Panc1 (cell line): Measurements from ENCODE around the gene GMDS. TPM values are rescaled to one million over a fixed set of nuclear protein-coding genes. Genes with fewer than 3 reads are reported as not detected.

ENCODE experiments used
- ATAC-seq: fragments of 200-7000 bp; cut with Tn5 transposase; 2 replicates; pipeline ENCODE4 v1.9.1; 2020; ENCODE audit warnings: mild to moderate bottlenecking, moderate library complexity
- BruUV-seq: library from RNA; stranded (reverse); fragments of 400-500 nt; replicated peaks from 2 replicates; lab custom pipeline; 2021; lab: Mats Ljungman, UMichigan
- CTCF ChIA-PET: fragments of 300-600 bp; sonication (Branson Sonifier 250); formaldehyde crosslinking; loops from one replicate; lab custom pipeline; 2022; ENCODE audit warnings: antibody characterized with exemption; lab: Charles Lee
- POLR2A ChIA-PET: fragments of 300-600 bp; sonication (Branson Sonifier 250); formaldehyde crosslinking; loops from one replicate; lab custom pipeline; 2022; ENCODE audit warnings: antibody characterized with exemption; lab: Charles Lee
- DNase-seq: peaks from one replicate; pipeline ENCODE4 v3.0.0-alpha.2; 2010; ENCODE audit warnings: low read depth, low spot score
- H3K27ac ChIP-seq: 2 replicates; pipeline ENCODE4 v1.5.1; 2011; ENCODE audit warnings: mild to moderate bottlenecking, low read length, inconsistent platforms
- H3K27me3 ChIP-seq: fragments of 200-500 bp; sonication (Bioruptor generic); 2 replicates; pipeline ENCODE4 v1.6.0; 2014; ENCODE audit warnings: low read length, inconsistent platforms; ENCODE audit not compliant: control insufficient read depth, insufficient read depth
- H3K36me3 ChIP-seq: fragments of 200-500 bp; sonication (Bioruptor generic); 2 replicates; pipeline ENCODE4 v1.5.1; 2014; ENCODE audit warnings: inconsistent platforms, mild to moderate bottlenecking, low read length, moderate library complexity; ENCODE audit not compliant: control insufficient read depth, insufficient read depth
- H3K4me1 ChIP-seq: 2 replicates; pipeline ENCODE4 v1.5.1; 2011; ENCODE audit warnings: inconsistent platforms, mild to moderate bottlenecking, low read length, moderate library complexity; ENCODE audit not compliant: control insufficient read depth, insufficient read depth
- H3K4me3 ChIP-seq, 2 experiments: 2 replicates each; pipeline ENCODE4 v1.5.1; 2011 to 2012; ENCODE audit warnings: low read depth in 2 of 2, low read length in 2 of 2, mild to moderate bottlenecking in 2 of 2, inconsistent platforms in 1 of 2, moderate library complexity in 1 of 2
- H3K9me3 ChIP-seq: fragments of 200-500 bp; sonication (Bioruptor generic); 2 replicates; pipeline ENCODE4 v1.5.1; 2014; ENCODE audit warnings: low read depth, mild to moderate bottlenecking, inconsistent platforms, low read length, moderate library complexity; ENCODE audit not compliant: control insufficient read depth, insufficient read depth
- CTCF ChIP-seq: fragments of 450-650 bp; IDR thresholded peaks from 2 replicates; pipeline ENCODE4 v1.5.1; 2017; ENCODE audit warnings: mild to moderate bottlenecking
- POLR2AphosphoS5 ChIP-seq: IDR thresholded peaks from 2 replicates; pipeline ENCODE4 v1.6.1; 2012; ENCODE audit warnings: mild to moderate bottlenecking, low read depth, low read length, moderate library complexity
- REST ChIP-seq, 2 experiments: IDR thresholded peaks; 2 replicates each; pipeline ENCODE4 v1.6.1; 2011 to 2012; ENCODE audit warnings: low read depth in 2 of 2, control low read depth in 1 of 2, low read length in 1 of 2, mild to moderate bottlenecking in 1 of 2, moderate library complexity in 1 of 2; ENCODE audit not compliant: insufficient read depth in 1 of 2
- SIN3A ChIP-seq: IDR thresholded peaks from 2 replicates; pipeline ENCODE4 v1.6.1; 2012; ENCODE audit warnings: low read depth, mild to moderate bottlenecking, low read length, moderate library complexity, borderline replicate concordance; ENCODE audit not compliant: insufficient read depth
- TCF7L2 ChIP-seq: IDR thresholded peaks from 2 replicates; pipeline ENCODE4 v1.6.1; 2011; ENCODE audit warnings: mild to moderate bottlenecking, low read depth, low read length, inconsistent platforms
- in situ Hi-C: cut with HindIII; loops from 2 replicates; pipeline ENCODE4 v1.10.0; 2016; ENCODE audit warnings: low sequenced_read_pairs, low pct_unique_long_range_greater_than_20kb
- intact Hi-C: fragments of 100-400 bp; cut with micrococcal nuclease; formaldehyde crosslinking; loops from one replicate; pipeline ENCODE4 v1.10.0; 2022; ENCODE audit not compliant: unreplicated experiment
- total RNA-seq: library from RNA; stranded (reverse); gene quantifications from one replicate; pipeline ENCODE4 v1.2.1, GENCODE V29; 2021; ENCODE audit not compliant: unreplicated experiment

GMDS gene
- total RNA-seq, 1 experiment from 2014 or later, result 9.8 TPM

- H3K27ac ChIP-seq, result no peak overlapping the region
- ATAC-seq (no peak), DNase-seq (no peak)
- no peak overlapping the region for H3K4me3 ChIP-seq
- in situ Hi-C loops, result no loop called here
- no peaks in the 10 kb centered on the region for H3K9me3 ChIP-seq
- no peaks in the 10 kb centered on the region for H3K27me3 ChIP-seq
- no TSS peak for BruUV-seq
- ChIA-PET POLR2A (interaction anchor here (0.6 kb wide), 1 partner anchor 12 kb away, joined by 3 read pairs; no protein-coding TSS in a partner anchor), CTCF (no interaction called here)
- TF ChIP-seq SIN3A, result no peak
- TF ChIP-seq REST (IDR thresholded peaks at IDR 0.05; ENCODE audit: insufficient read depth in 1 of 2, low read depth in 2 of 2, low read length in 1 of 2), result no peak
- no peak for TF ChIP-seq POLR2AphosphoS5
- TF ChIP-seq CTCF, result no peak
- TF ChIP-seq TCF7L2, result no peak
- H3K4me1 ChIP-seq, result no peaks in the 10 kb centered on the region
- intact Hi-C loops, result no loop called here
- H3K36me3 ChIP-seq, result no peaks in the 10 kb centered on the region
Measured at GRCh38 chr6:1698527-1698926, 546.9 kb downstream of the GMDS start.

GRCh38 chr6:1697688-1698351, 547.6 kb downstream of the GMDS start:
- H3K9me3 ChIP-seq, result no peaks in the 10 kb centered on the region
- no TSS peak for BruUV-seq
- DNase-seq, result no peak
- ChIA-PET CTCF (no interaction called here), POLR2A (interaction anchor here (0.6 kb wide), 1 partner anchor 885 kb away, joined by 3 read pairs; no protein-coding TSS in a partner anchor)
- no peaks in the 10 kb centered on the region for H3K27me3 ChIP-seq
- intact Hi-C loops (no loop called here), in situ Hi-C loops (no loop called here)
- no peak overlapping the region for H3K4me3 ChIP-seq
- no peak for ATAC-seq
- no peaks in the 10 kb centered on the region for H3K4me1 ChIP-seq
- TF ChIP-seq REST (IDR thresholded peaks at IDR 0.05; ENCODE audit: insufficient read depth in 1 of 2, low read depth in 2 of 2, low read length in 1 of 2), result no peak
- no peak for TF ChIP-seq CTCF
- no peak for TF ChIP-seq TCF7L2
- TF ChIP-seq POLR2AphosphoS5, result no peak
- no peak for TF ChIP-seq SIN3A
- H3K27ac ChIP-seq, result no peak overlapping the region
- no peaks in the 10 kb centered on the region for H3K36me3 ChIP-seq
